Vagina (tissue), 2 donors: ENCODE measurements around the gene DMD.

Experiments used
- POLR2A ChIP-seq, 2 donors: fragments of 450-650 bp; IDR thresholded peaks; one replicate each; pipeline ENCODE4 v1.6.1; 2017; ENCODE audit warnings: antibody characterized with exemption in 2 of 2, mild to moderate bottlenecking in 2 of 2, moderate library complexity in 2 of 2
- POLR2AphosphoS5 ChIP-seq, 2 donors: sonication (generic); formaldehyde crosslinking; IDR thresholded peaks; one replicate each; pipeline ENCODE4 v1.9.0; 2017; ENCODE audit warnings: antibody characterized with exemption in 2 of 2, mild to moderate bottlenecking in 2 of 2, low read depth in 1 of 2; ENCODE audit not compliant: insufficient read depth in 1 of 2

DNA sequence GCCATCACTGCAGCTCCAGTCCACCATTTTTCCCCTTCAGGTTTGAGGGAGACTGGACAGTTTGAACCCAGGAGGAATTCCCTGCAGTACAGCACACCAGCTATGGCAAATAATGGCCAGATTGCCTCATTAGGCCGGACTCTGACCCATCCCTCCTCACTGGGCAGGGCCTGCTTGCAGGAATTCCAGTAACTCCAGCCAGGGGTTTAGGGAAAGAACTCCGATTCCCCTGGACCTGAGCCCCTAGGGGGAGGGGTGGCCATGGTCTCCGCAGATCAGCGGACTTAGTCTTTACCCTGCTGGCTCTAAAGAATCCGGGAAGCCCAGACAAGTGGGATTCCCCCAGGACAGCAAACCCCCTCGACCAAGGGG, 342.8 kb downstream of the DMD start:
- no peak for TF ChIP-seq POLR2A (IDR thresholded peaks at IDR 0.05)
- TF ChIP-seq POLR2AphosphoS5 (IDR thresholded peaks at IDR 0.05; ENCODE audit: insufficient read depth in 1 of 2, low read depth in 1 of 2): no peak
